ENCODE measurements around the gene HEXD.

GRCh38 chr17:82399041-82399441 is 19.1 kb upstream of the HEXD start:
- TF ChIP-seq CTCF (IDR thresholded peaks at IDR 0.05) (no peak), POLR2A (IDR thresholded peaks at IDR 0.05) (no peak)
